Nephron (organoid): Measurements from ENCODE around the gene BDP1.
A peak's percentile ranks its signal among the peaks of the same experiment; 100 is the strongest.

Experiments used
- H3K27ac Mint-ChIP-seq, 3 experiments: 2 replicates each; pipeline ENCODE4 v1.8.0; 2020; ENCODE audit warnings: mixed read lengths in 3 of 3, mild to moderate bottlenecking in 2 of 3, moderate library complexity in 1 of 3
- H3K27me3 Mint-ChIP-seq: 2 replicates; pipeline ENCODE4 v1.8.0; 2021; ENCODE audit warnings: low read depth, mild to moderate bottlenecking, moderate library complexity, mixed read lengths
- H3K36me3 Mint-ChIP-seq: 2 replicates; pipeline ENCODE4 v1.8.0; 2020; ENCODE audit warnings: low read depth, mixed read lengths
- H3K4me1 Mint-ChIP-seq: 2 replicates; pipeline ENCODE4 v1.8.0; 2020; ENCODE audit warnings: mixed read lengths
- H3K4me3 Mint-ChIP-seq, 3 experiments: 2 replicates each; pipeline ENCODE4 v1.8.0; 2020; ENCODE audit warnings: mild to moderate bottlenecking in 3 of 3, mixed read lengths in 3 of 3, moderate library complexity in 2 of 3
- H3K9me3 Mint-ChIP-seq: 2 replicates; pipeline ENCODE4 v1.8.0; 2020; ENCODE audit warnings: mixed read lengths
- TF ChIP-seq, protein P1 (sequence below), 3 experiments: fragments of 200-600 bp; sonication (generic); IDR thresholded peaks; one replicate each; pipeline ENCODE4 v1.5.0; 2021; ENCODE audit warnings: antibody characterized with exemption in 3 of 3; ENCODE audit not compliant: unreplicated experiment in 3 of 3

BDP1 gene

DNA sequence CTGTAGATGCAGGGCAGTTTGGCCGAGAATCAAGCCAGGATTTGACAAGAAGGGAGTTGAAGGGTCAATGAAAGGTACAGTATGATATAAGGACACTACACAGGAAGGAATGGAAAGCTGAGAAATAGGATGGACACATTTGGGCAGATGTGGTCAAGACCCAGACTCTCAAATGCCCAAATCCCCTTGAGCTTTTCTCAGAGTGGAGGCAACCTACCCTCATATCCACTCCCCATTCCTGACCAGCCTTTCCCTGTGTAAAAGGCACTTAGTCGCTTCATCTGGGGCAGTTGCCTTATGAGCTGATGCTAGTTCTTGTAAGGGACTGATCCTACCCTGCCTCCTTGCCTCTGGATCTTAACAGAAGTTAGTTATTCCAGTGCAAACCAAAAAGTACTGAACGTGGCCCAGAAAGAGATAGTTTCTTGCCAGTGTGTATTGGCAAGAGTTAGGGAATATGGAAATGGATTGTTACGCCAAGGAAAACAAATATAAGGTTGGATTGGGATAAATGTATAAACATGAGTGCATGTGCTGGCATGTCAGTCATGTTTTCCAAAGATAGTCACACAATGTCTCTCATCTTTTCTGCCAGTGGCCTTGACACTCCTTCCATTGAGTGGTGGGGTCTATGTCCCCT lies 127.6 kb downstream of the BDP1 start:
- no peaks in the 10 kb centered on the region for H3K27me3 Mint-ChIP-seq
- H3K36me3 Mint-ChIP-seq = peaks cover 8% of the 10 kb centered on the region
- peaks cover 5% of the 10 kb centered on the region for H3K4me1 Mint-ChIP-seq
- TF ChIP-seq, protein P1, sequence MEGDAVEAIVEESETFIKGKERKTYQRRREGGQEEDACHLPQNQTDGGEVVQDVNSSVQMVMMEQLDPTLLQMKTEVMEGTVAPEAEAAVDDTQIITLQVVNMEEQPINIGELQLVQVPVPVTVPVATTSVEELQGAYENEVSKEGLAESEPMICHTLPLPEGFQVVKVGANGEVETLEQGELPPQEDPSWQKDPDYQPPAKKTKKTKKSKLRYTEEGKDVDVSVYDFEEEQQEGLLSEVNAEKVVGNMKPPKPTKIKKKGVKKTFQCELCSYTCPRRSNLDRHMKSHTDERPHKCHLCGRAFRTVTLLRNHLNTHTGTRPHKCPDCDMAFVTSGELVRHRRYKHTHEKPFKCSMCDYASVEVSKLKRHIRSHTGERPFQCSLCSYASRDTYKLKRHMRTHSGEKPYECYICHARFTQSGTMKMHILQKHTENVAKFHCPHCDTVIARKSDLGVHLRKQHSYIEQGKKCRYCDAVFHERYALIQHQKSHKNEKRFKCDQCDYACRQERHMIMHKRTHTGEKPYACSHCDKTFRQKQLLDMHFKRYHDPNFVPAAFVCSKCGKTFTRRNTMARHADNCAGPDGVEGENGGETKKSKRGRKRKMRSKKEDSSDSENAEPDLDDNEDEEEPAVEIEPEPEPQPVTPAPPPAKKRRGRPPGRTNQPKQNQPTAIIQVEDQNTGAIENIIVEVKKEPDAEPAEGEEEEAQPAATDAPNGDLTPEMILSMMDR (IDR thresholded peaks at IDR 0.05; ENCODE audit: unreplicated experiment in 3 of 3) = no peak
- H3K9me3 Mint-ChIP-seq = no peaks in the 10 kb centered on the region
- H3K27ac Mint-ChIP-seq = no peak overlapping the region
- H3K4me3 Mint-ChIP-seq = peak overlapping the region in 1 of 3 experiments; percentile 16

DNA sequence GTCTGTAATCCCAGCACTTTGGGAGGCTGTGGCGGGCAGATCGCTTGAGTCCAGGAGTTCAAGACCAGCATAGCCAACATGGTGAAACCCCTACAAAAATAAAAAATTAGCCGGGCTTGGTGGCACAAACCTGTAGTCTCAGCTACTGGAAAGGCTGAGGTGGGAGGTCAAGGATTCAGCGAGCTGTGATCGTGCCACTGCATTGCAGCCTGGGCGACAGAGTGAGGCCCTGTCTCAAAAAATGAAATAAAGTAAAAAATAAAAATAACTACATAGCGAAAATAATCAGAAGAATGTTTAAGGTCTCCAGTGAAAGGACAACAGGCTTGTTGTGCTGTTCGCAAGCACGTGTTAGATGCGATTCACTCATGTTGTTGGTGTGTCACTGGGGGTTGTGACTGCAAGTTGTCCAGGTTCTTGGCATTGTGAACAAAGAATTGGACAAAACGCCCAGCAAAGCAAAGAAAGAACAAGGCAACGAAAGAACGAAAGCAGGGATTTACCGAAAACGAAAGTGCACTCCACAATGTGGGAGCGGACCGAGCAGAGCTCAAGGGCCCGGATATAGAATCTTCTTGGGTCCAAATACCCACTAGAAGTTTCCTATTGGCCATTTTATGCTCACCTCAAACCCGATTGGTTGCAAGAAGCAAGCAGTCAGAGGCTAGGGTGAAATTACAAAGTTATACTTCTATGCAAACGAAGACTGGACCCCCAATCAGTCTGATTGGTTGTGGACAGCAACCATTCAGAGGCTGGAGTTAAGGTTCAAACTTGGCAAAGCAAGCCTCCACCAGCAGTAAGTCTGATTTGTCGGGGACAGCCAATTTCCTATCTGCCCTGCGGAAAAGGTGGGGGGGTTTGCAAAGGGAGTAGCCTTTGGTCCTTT lies 130.8 kb downstream of the BDP1 start:
- H3K9me3 Mint-ChIP-seq = no peaks in the 10 kb centered on the region
- peak overlapping the region; percentile 89 to 95 (median 92) for H3K4me3 Mint-ChIP-seq
- TF ChIP-seq, protein P1 (IDR thresholded peaks at IDR 0.05; ENCODE audit: unreplicated experiment in 3 of 3) = no peak
- H3K27me3 Mint-ChIP-seq = no peaks in the 10 kb centered on the region
- H3K4me1 Mint-ChIP-seq = peaks cover 14% of the 10 kb centered on the region
- peaks cover 4% of the 10 kb centered on the region for H3K36me3 Mint-ChIP-seq
- peak overlapping the region; percentile 76 to 93 (median 89) for H3K27ac Mint-ChIP-seq

DNA sequence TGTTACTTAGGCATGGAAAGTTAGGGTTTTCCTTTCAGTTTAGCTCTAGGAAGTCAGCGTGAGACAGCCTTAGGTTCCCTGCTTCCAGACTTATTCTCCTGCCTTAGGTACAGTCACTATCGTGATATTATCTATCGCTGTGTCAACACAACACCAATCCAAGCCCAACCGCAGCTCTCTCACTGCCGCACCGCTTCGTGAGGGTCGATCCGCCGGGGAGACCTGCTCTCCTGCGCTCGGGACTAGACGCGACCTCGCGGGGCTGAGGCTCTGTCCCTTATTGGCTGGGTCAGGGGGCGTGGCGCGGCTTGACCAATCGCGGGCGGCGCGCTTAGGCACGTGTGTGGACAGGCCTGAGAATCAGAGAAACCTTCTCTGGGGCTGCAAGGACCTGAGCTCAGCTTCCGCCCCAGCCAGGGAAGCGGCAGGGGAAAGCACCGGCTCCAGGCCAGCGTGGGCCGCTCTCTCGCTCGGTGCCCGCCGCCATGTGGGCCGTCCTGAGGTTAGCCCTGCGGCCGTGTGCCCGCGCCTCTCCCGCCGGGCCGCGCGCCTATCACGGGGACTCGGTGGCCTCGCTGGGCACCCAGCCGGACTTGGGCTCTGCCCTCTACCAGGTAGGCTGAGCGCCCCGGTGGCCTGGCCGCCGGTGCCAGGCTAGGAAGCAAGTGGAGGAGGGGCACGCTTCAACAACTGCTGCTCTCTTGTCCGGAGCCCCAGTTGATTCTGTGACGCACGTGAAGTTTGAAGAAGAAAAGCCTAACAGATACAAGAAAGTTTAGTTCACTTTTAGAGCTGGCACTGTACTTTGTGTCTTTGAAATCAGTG lies 131.7 kb downstream of the BDP1 start, which contains the start of gene MCCC2:
MCCC2 (plus strand) TSS at position 400 of the 825 bp plus-strand sequence; CDS start at position 486, 86 bp downstream.
- Mint-ChIP-seq H3K4me1 (peaks cover 14% of the 10 kb centered on the region), H3K4me3 (peak within 1 kb of the TSS; percentile 89 to 95 (median 92)), H3K9me3 (no peaks in the 10 kb centered on the region), H3K36me3 (peaks cover 4% of the 10 kb centered on the region), H3K27me3 (no peaks in the 10 kb centered on the region), H3K27ac (peak within 1 kb of the TSS; percentile 76 to 93 (median 89))
- TF ChIP-seq, protein P1 (IDR thresholded peaks at IDR 0.05; ENCODE audit: unreplicated experiment in 3 of 3) = no peak

DNA sequence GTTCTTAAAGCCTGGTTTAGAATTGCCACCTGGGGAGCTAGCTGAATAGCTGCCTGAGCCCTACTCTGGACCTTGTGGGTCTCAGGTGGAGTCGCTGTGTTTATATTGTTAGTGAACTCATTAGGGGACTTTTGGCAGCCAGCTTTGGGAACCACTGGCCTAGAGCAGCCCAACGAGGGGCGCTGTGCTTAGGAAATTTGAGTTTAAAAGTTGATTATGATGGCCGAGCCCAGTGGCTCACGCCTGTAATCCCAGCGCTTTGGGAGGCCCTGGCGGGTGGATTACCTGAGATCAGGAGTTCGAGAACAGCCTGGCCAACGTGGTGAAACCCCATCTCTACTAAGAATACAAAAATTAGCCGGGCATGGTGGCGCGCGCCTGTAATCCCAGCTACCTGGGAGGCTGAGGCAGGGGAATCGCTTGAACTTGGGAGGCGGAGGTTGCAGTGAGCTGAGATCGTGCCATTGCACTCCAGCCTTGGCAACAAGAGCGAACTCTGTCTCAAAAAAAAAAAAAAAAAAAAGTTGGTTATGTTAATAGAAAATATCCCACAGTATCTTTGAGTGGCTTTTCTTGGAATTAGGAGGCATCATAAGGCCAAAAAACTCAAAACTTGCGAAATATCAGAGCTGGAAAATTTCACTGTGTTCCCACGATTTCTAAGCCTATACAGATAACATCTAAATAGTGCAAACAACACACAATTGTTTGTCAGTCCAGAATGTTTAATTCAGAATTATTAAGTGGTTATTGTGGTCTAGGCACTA lies 132.5 kb downstream of the BDP1 start:
- H3K9me3 Mint-ChIP-seq = no peaks in the 10 kb centered on the region
- H3K4me3 Mint-ChIP-seq = peak overlapping the region; percentile 89 to 95 (median 92)
- peak overlapping the region; percentile 76 to 89 (median 88) for H3K27ac Mint-ChIP-seq
- peaks cover 14% of the 10 kb centered on the region for H3K4me1 Mint-ChIP-seq
- H3K36me3 Mint-ChIP-seq = peaks cover 9% of the 10 kb centered on the region
- TF ChIP-seq, protein P1 (IDR thresholded peaks at IDR 0.05; ENCODE audit: unreplicated experiment in 3 of 3) = no peak
- no peaks in the 10 kb centered on the region for H3K27me3 Mint-ChIP-seq

DNA sequence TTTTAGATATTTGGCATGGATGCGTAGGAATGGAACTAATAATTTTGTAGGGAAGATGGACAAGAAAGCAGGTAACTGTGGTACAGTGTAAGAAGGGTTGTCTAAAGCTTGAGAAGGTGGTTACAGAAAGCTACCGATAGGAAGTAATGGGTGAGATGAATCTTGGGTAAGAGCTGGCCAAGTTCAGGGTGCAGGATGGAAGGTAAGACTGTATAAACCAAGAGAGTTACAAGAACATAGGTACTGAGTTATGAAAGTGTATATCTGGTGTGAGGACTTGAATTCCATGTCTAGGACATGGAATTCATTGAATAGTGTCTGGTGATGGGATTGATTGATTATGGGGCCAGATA lies 133.1 kb downstream of the BDP1 start:
- no peaks in the 10 kb centered on the region for H3K27me3 Mint-ChIP-seq
- H3K4me1 Mint-ChIP-seq = peaks cover 14% of the 10 kb centered on the region
- no peak overlapping the region for H3K27ac Mint-ChIP-seq
- TF ChIP-seq, protein P1 (IDR thresholded peaks at IDR 0.05; ENCODE audit: unreplicated experiment in 3 of 3) = no peak
- peak overlapping the region; percentile 67 to 92 (median 89) for H3K4me3 Mint-ChIP-seq
- peaks cover 9% of the 10 kb centered on the region for H3K36me3 Mint-ChIP-seq
- no peaks in the 10 kb centered on the region for H3K9me3 Mint-ChIP-seq
